A673 (cell line): ENCODE data around the gene TMEM158.

Experiments used
- EZH2 ChIP-seq: fragments of 200-600 bp; sonication (generic); IDR thresholded peaks from 2 replicates; pipeline ENCODE4 v1.6.1; 2017; ENCODE audit warnings: borderline replicate concordance, low read depth, mild to moderate bottlenecking, mixed read lengths, antibody characterized with exemption, low read length; ENCODE audit not compliant: poor library complexity, severe bottlenecking
- TF ChIP-seq, protein P1 (sequence below): fragments of 300-800, 200-600 bp; sonication (generic); conservative IDR thresholded peaks from 2 replicates; pipeline ENCODE4 v1.5.1; 2017; ENCODE audit warnings: low read depth, mild to moderate bottlenecking, antibody characterized with exemption, low read length, moderate library complexity, mixed read lengths

- TF ChIP-seq, protein P1, sequence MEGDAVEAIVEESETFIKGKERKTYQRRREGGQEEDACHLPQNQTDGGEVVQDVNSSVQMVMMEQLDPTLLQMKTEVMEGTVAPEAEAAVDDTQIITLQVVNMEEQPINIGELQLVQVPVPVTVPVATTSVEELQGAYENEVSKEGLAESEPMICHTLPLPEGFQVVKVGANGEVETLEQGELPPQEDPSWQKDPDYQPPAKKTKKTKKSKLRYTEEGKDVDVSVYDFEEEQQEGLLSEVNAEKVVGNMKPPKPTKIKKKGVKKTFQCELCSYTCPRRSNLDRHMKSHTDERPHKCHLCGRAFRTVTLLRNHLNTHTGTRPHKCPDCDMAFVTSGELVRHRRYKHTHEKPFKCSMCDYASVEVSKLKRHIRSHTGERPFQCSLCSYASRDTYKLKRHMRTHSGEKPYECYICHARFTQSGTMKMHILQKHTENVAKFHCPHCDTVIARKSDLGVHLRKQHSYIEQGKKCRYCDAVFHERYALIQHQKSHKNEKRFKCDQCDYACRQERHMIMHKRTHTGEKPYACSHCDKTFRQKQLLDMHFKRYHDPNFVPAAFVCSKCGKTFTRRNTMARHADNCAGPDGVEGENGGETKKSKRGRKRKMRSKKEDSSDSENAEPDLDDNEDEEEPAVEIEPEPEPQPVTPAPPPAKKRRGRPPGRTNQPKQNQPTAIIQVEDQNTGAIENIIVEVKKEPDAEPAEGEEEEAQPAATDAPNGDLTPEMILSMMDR = peak; percentile 25; the same call in 1 of the 2 replicates
- no peak for TF ChIP-seq EZH2
These were observed 1.1 kb downstream of the TMEM158 start for GRCh38 chr3:45224824-45225464.
